HCT116 (cell line): Measurements from ENCODE around the gene OR8K1. TPM values are rescaled to one million over a fixed set of nuclear protein-coding genes. Genes with fewer than 3 reads are reported as not detected.

ENCODE experiments used
- ATAC-seq: fragments of 200-7000 bp; cut with Tn5 transposase; 2 replicates; pipeline ENCODE4 v1.9.1; 2020; ENCODE audit warnings: mild to moderate bottlenecking, moderate library complexity
- BruUV-seq: library from RNA; stranded (reverse); fragments of 400-500 nt; replicated peaks from 2 replicates; lab custom pipeline; 2021; lab: Mats Ljungman, UMichigan
- CTCF ChIA-PET: fragments of 300-600 bp; sonication (Branson Sonifier 250); formaldehyde crosslinking; loops from one replicate; lab custom pipeline; 2021; ENCODE audit warnings: antibody characterized with exemption; lab: Charles Lee
- POLR2A ChIA-PET: fragments of 300-600, 350-600 bp; sonication (Branson Sonifier 250); formaldehyde crosslinking; loops from one replicate; lab custom pipeline; 2021; ENCODE audit warnings: antibody characterized with exemption; lab: Charles Lee
- RAD21 ChIA-PET, 2 experiments: fragments of 300-600 bp; sonication (Branson Sonifier 250); formaldehyde crosslinking; loops; one replicate each; lab custom pipeline; 2023; ENCODE audit warnings: low total read pairs in 2 of 2; ENCODE audit not compliant: uncharacterized antibody in 2 of 2, unreplicated experiment in 2 of 2, low non-redundant PET in 1 of 2; lab: Charles Lee
- DNase-seq: peaks from one replicate; pipeline ENCODE4 v3.0.0-alpha.2; 2010; ENCODE audit warnings: low read depth, low spot score
- H2AFZ ChIP-seq: fragments of 200-600 bp; shearing (Covaris generic), sonication (generic); 2 replicates; pipeline ENCODE4 v1.6.1; 2017; ENCODE audit warnings: low read depth, mixed run types, mixed read lengths, antibody characterized with exemption, low read length; ENCODE audit not compliant: poor library complexity, severe bottlenecking
- H3K27ac ChIP-seq: 2 replicates; pipeline ENCODE4 v1.5.1; 2012; ENCODE audit warnings: low read depth, low read length
- H3K27me3 ChIP-seq: fragments of 200-600 bp; sonication (generic); 2 replicates; pipeline ENCODE4 v1.6.1; 2016; ENCODE audit warnings: mixed run types, low read length, mixed read lengths; ENCODE audit not compliant: insufficient read depth
- H3K36me3 ChIP-seq, 2 experiments: fragments of 200-500 bp in 1 of 2; fragments of 200-600 bp in 1 of 2; sonication (Bioruptor generic) in 1 of 2; sonication (generic) in 1 of 2; 2 replicates each; pipeline versions ENCODE4 v1.5.1 to v1.6.1; 2014 to 2016; ENCODE audit warnings: low read length in 2 of 2, inconsistent platforms in 1 of 2, mixed read lengths in 1 of 2, mixed run types in 1 of 2; ENCODE audit not compliant: insufficient read depth in 2 of 2, control insufficient read depth in 1 of 2
- H3K4me1 ChIP-seq, 2 experiments: fragments of 200-600 bp in 1 of 2; sonication (generic) in 1 of 2; 2 replicates each; pipeline versions ENCODE4 v1.5.1 to v1.6.1; 2012 to 2017; ENCODE audit warnings: low read length in 2 of 2, inconsistent platforms in 1 of 2, mild to moderate bottlenecking in 1 of 2, mixed read lengths in 1 of 2, mixed run types in 1 of 2, moderate library complexity in 1 of 2; ENCODE audit not compliant: insufficient read depth in 2 of 2, control insufficient read depth in 1 of 2
- H3K4me2 ChIP-seq: fragments of 200-600 bp; sonication (generic); 2 replicates; pipeline ENCODE4 v1.6.1; 2017; ENCODE audit warnings: mixed run types, low read length, mixed read lengths
- H3K4me3 ChIP-seq, 2 experiments: fragments of 200-600 bp in 1 of 2; sonication (generic) in 1 of 2; replicated peaks in 1 of 2; 2 replicates each; pipeline ENCODE4 v1.5.1; 2011 to 2016; ENCODE audit warnings: low read length in 2 of 2, control low read depth in 1 of 2, low read depth in 1 of 2, mild to moderate bottlenecking in 1 of 2, mixed read lengths in 1 of 2, mixed run types in 1 of 2
- H3K79me2 ChIP-seq: fragments of 200-600 bp; sonication (generic); 2 replicates; pipeline ENCODE4 v1.6.1; 2017; ENCODE audit warnings: mild to moderate bottlenecking, mixed run types, low read length, moderate library complexity, mixed read lengths; ENCODE audit not compliant: insufficient read depth
- H3K9ac ChIP-seq: fragments of 200-600 bp; sonication (generic); 2 replicates; pipeline ENCODE4 v1.6.1; 2016; ENCODE audit warnings: low read length, mixed read lengths
- H3K9me2 ChIP-seq: fragments of 200-600 bp; sonication (generic), shearing (Covaris generic); 2 replicates; pipeline ENCODE4 v1.6.1; 2017; ENCODE audit warnings: mixed run types, mild to moderate bottlenecking, moderate library complexity; ENCODE audit not compliant: insufficient read depth
- H3K9me3 ChIP-seq, 2 experiments: fragments of 200-500 bp in 1 of 2; fragments of 200-600 bp in 1 of 2; sonication (Bioruptor generic) in 1 of 2; sonication (generic) in 1 of 2; 2 replicates each; pipeline ENCODE4 v1.6.1; 2014 to 2017; ENCODE audit warnings: low read length in 2 of 2, mixed read lengths in 2 of 2, inconsistent platforms in 1 of 2, low read depth in 1 of 2, mild to moderate bottlenecking in 1 of 2, mixed run types in 1 of 2, moderate library complexity in 1 of 2; ENCODE audit not compliant: control insufficient read depth in 1 of 2, insufficient read depth in 1 of 2
- H4K20me1 ChIP-seq: fragments of 200-600 bp; sonication (generic), shearing (Covaris generic); 2 replicates; pipeline ENCODE4 v1.6.1; 2017; ENCODE audit warnings: mixed run types, mild to moderate bottlenecking, moderate library complexity; ENCODE audit not compliant: insufficient read depth
- CBX3 ChIP-seq: IDR thresholded peaks from 2 replicates; pipeline ENCODE4 v1.6.1; 2012; ENCODE audit warnings: low read depth
- CEBPB ChIP-seq: IDR thresholded peaks from 2 replicates; pipeline ENCODE4 v1.6.1; 2012; ENCODE audit warnings: low read depth
- CTCF ChIP-seq, 3 experiments: fragments of 200-600 bp in 1 of 3; sonication (generic) in 1 of 3; IDR thresholded peaks in 2 of 3; conservative IDR thresholded peaks in 1 of 3; 2 replicates each; pipeline ENCODE4 v1.5.1; 2012 to 2017; ENCODE audit warnings: low read depth in 2 of 3, low read length in 2 of 3, antibody characterized with exemption in 1 of 3, borderline replicate concordance in 1 of 3, control low read depth in 1 of 3, mild to moderate bottlenecking in 1 of 3, mixed read lengths in 1 of 3, mixed run types in 1 of 3, moderate library complexity in 1 of 3; ENCODE audit not compliant: insufficient read depth in 1 of 3
- EGR1 ChIP-seq: IDR thresholded peaks from 2 replicates; pipeline ENCODE4 v1.6.1; 2012; ENCODE audit warnings: low read depth
- EZH2 ChIP-seq: fragments of 200-600 bp; sonication (generic); IDR thresholded peaks from 2 replicates; pipeline ENCODE4 v1.6.1; 2017; ENCODE audit warnings: antibody characterized with exemption, mixed run types
- JUND ChIP-seq: IDR thresholded peaks from 2 replicates; pipeline ENCODE4 v1.6.1; 2012
- POLR2A ChIP-seq: IDR thresholded peaks from 2 replicates; pipeline ENCODE4 v1.7.0; 2011; ENCODE audit warnings: borderline replicate concordance; ENCODE audit not compliant: insufficient read depth, insufficient read length; ENCODE audit errors: extremely low read depth
- REST ChIP-seq: IDR thresholded peaks from 2 replicates; pipeline ENCODE4 v1.6.1; 2012; ENCODE audit warnings: low read depth
- SIN3A ChIP-seq: IDR thresholded peaks from 2 replicates; pipeline ENCODE4 v1.6.1; 2012; ENCODE audit warnings: low read depth
- SP1 ChIP-seq: IDR thresholded peaks from 2 replicates; pipeline ENCODE4 v1.6.1; 2012; ENCODE audit warnings: low read depth
- SRF ChIP-seq: IDR thresholded peaks from 2 replicates; pipeline ENCODE4 v1.6.1; 2012; ENCODE audit warnings: low read depth
- TCF7L2 ChIP-seq: IDR thresholded peaks from 2 replicates; pipeline ENCODE4 v1.7.0; 2011; ENCODE audit warnings: borderline replicate concordance, inconsistent platforms; ENCODE audit not compliant: insufficient read depth, insufficient read length; ENCODE audit errors: extremely low read depth
- intact Hi-C: fragments of 100-400 bp; cut with micrococcal nuclease; formaldehyde crosslinking; loops from 2 replicates; pipeline ENCODE4 v1.10.0; 2022
- total RNA-seq: library from RNA; stranded (reverse); gene quantifications from one replicate; pipeline ENCODE4 v1.2.1, GENCODE V29; 2021; ENCODE audit not compliant: unreplicated experiment
- TF ChIP-seq, protein P1 (sequence below): IDR thresholded peaks from 2 replicates; pipeline ENCODE4 v1.6.1; 2012
- TF ChIP-seq, protein P2 (sequence below): IDR thresholded peaks from 2 replicates; pipeline ENCODE4 v1.6.1; 2012

Gene OR8K1
- total RNA-seq, 1 experiment from 2014 or later = not detected

- Histone ChIP-seq H3K79me2 (no peaks in the 10 kb centered on the region), H3K4me3 (no peak overlapping the region), H3K36me3 (no peaks in the 10 kb centered on the region), H3K9me3 (peaks cover 25 to 40% of the 10 kb centered on the region in 2 experiments; a peak in 2 of 4 replicates), H3K4me1 (no peaks in the 10 kb centered on the region), H3K4me2 (no peak overlapping the region), H3K9me2 (no peaks in the 10 kb centered on the region), H3K27ac (no peak overlapping the region), H3K9ac (no peak overlapping the region), H4K20me1 (no peaks in the 10 kb centered on the region), H3K27me3 (no peaks in the 10 kb centered on the region), H2AFZ (no peak overlapping the region)
- intact Hi-C loops = no loop called here
- ATAC-seq (no peak), DNase-seq (no peak)
- no TSS peak for BruUV-seq
- RAD21 ChIA-PET = no interaction called here
- POLR2A ChIA-PET = no interaction called here
- CTCF ChIA-PET = no interaction called here
- TF ChIP-seq JUND = no peak
These were observed 38.0 kb upstream of the OR8K1 start for GRCh38 chr11:56307836-56308235.

GRCh38 chr11:56314844-56315243, 31.0 kb upstream of the OR8K1 start, which contains the start of gene OR8K3:
TSS of gene OR8K3 (plus strand) at chr11:56315144. CDS start at chr11:56318307, 3,163 bp downstream.
- H3K4me3 ChIP-seq = no peak within 1 kb of the TSS
- peaks cover 23 to 30% of the 10 kb centered on the region in 2 experiments; a peak in 2 of 4 replicates for H3K9me3 ChIP-seq
- H3K9ac ChIP-seq = no peak within 1 kb of the TSS
- no peak within 1 kb of the TSS for H3K4me2 ChIP-seq
- no peak for ATAC-seq
- no peak within 1 kb of the TSS for H2AFZ ChIP-seq
- intact Hi-C loops = no loop called here
- no peaks in the 10 kb centered on the region for H3K4me1 ChIP-seq
- H3K36me3 ChIP-seq = no peaks in the 10 kb centered on the region
- H3K79me2 ChIP-seq = no peaks in the 10 kb centered on the region
- no TSS peak for BruUV-seq
- no peaks in the 10 kb centered on the region for H3K9me2 ChIP-seq
- ChIA-PET RAD21 (no interaction called here), CTCF (no interaction called here), POLR2A (no interaction called here)
- H3K27me3 ChIP-seq = no peaks in the 10 kb centered on the region
- DNase-seq = no peak
- no peak within 1 kb of the TSS for H3K27ac ChIP-seq
- H4K20me1 ChIP-seq = no peaks in the 10 kb centered on the region
- TF ChIP-seq, protein P1, sequence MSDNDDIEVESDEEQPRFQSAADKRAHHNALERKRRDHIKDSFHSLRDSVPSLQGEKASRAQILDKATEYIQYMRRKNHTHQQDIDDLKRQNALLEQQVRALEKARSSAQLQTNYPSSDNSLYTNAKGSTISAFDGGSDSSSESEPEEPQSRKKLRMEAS = no peak
- no peak for TF ChIP-seq SIN3A
- TF ChIP-seq POLR2A = no peak
- TF ChIP-seq CEBPB = no peak
- no peak for TF ChIP-seq CTCF (IDR thresholded peaks at IDR 0.05 in 2 of 3, conservative IDR thresholded peaks at IDR 0.05 in 1 of 3; ENCODE audit: borderline replicate concordance in 1 of 3, insufficient read depth in 1 of 3, low read depth in 2 of 3, low read length in 2 of 3)
- no peak for TF ChIP-seq SP1
- TF ChIP-seq EZH2 = no peak
- no peak for TF ChIP-seq SRF
- TF ChIP-seq, protein P2, sequence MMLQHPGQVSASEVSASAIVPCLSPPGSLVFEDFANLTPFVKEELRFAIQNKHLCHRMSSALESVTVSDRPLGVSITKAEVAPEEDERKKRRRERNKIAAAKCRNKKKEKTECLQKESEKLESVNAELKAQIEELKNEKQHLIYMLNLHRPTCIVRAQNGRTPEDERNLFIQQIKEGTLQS = no peak
- no peak for TF ChIP-seq TCF7L2
- no peak for TF ChIP-seq CBX3
- no peak for TF ChIP-seq EGR1
- TF ChIP-seq JUND = no peak
- no peak for TF ChIP-seq REST
